ENCODE results near the gene FBXO31. TPM values are rescaled to one million over a fixed set of nuclear protein-coding genes. Genes with fewer than 3 reads are reported as not detected.

Gene FBXO31
- total and polyA plus RNA-seq, 2 of the 13 experiments (the other 11 are each of a cell fraction or from before 2014, with no cell fraction given): 92.4 to 101 TPM

GRCh38 chr16:87391950-87392820 is 8.6 kb upstream of the FBXO31 start, which contains the start of gene MAP1LC3B (continued):
- TF ChIP-seq ISL2 (CRISPR knock-in tag; IDR thresholded peaks at IDR 0.05) (peak; percentile 77), MATR3 (CRISPR knock-in tag; IDR thresholded peaks at IDR 0.05) (no peak), ZBTB42 (CRISPR knock-in tag; IDR thresholded peaks at IDR 0.05) (peak; percentile 65; the same call in 1 of the 2 replicates), ZNF318 (CRISPR knock-in tag; IDR thresholded peaks at IDR 0.05) (peak; percentile 86), HMG20A (CRISPR knock-in tag; IDR thresholded peaks at IDR 0.05; ENCODE audit: borderline replicate concordance) (no peak), MBD4 (IDR thresholded peaks at IDR 0.05; ENCODE audit: borderline replicate concordance, low read length) (no peak), ZNF138 (CRISPR knock-in tag; IDR thresholded peaks at IDR 0.05; ENCODE audit: low read depth) (peak; percentile 91), MTF1 (CRISPR knock-in tag; IDR thresholded peaks at IDR 0.05) (no peak), ZZZ3 (CRISPR knock-in tag; IDR thresholded peaks at IDR 0.05; ENCODE audit: borderline replicate concordance) (peak; percentile 71), FOXP4 (CRISPR knock-in tag; IDR thresholded peaks at IDR 0.05) (peak; percentile 91), PAX8 (CRISPR knock-in tag; IDR thresholded peaks at IDR 0.05; ENCODE audit: borderline replicate concordance) (peak; percentile 98), SKI (IDR thresholded peaks at IDR 0.05; ENCODE audit: partially characterized antibody) (peak; percentile 7), ZBTB7A (CRISPR knock-in tag; IDR thresholded peaks at IDR 0.05) (no peak; the same call in 1 of the 2 replicates), TOE1 (CRISPR knock-in tag; IDR thresholded peaks at IDR 0.05) (peak; percentile 78; the same call in 1 of the 2 replicates), ZNF556 (CRISPR knock-in tag; IDR thresholded peaks at IDR 0.05; ENCODE audit: borderline replicate concordance) (peak; percentile 86), MYC (CRISPR knock-in tag; IDR thresholded peaks at IDR 0.05; ENCODE audit: borderline replicate concordance) (peak; percentile 92)

Measured in HepG2 (cell line).